ENCODE results near the gene HSBP1. TPM values are rescaled to one million over a fixed set of nuclear protein-coding genes. Genes with fewer than 3 reads are reported as not detected.

The HSBP1 gene
- total and polyA plus RNA-seq, 2 of the 4 experiments (the other 2 are of a cell fraction) = 8.8 to 65.2 TPM

GRCh38 chr16:83804366-83804765 is 3.4 kb upstream of the HSBP1 start:
- dilution Hi-C loops (cut with HindIII; ENCODE audit: low sequenced_read_pairs, unreplicated experiment) = no loop called here
- WGBS, 2 experiments (ENCODE audit: extremely low coverage in 2 of 2, insufficient read length in 1 of 2) = 100% methylated on average over 1 of the region's 5 CpGs; no CpG with 5 or more reads in 1 of the 2 experiments

More at GRCh38 chr16:83804366-83804765, 3.4 kb upstream of the HSBP1 start:
- Histone ChIP-seq H3K4me2 (ENCODE audit: low read depth, low read length) (no peak overlapping the region), H4K8ac (ENCODE audit: low read depth in 2 of 2, low read length in 2 of 2) (no peak overlapping the region), H3K27ac (ENCODE audit: insufficient read depth, low read length) (no peak overlapping the region), H3K79me1 (ENCODE audit: low read depth in 1 of 2, low read length in 2 of 2) (peaks cover 10% of the 10 kb centered on the region in 2 experiments), H2AK9ac (replicated peaks; ENCODE audit: low read depth, low read length, poor library complexity) (no peak overlapping the region), H3K4me1 (ENCODE audit: control insufficient read depth, insufficient read depth, low read length) (peaks cover 12% of the 10 kb centered on the region), H2BK20ac (ENCODE audit: low read depth, low read length) (no peak overlapping the region), H3K23ac (ENCODE audit: low read depth, low read length) (no peak overlapping the region), H3K56ac (ENCODE audit: extremely low read depth, insufficient read depth, low read length) (no peak overlapping the region), H3K18ac (ENCODE audit: low read depth, low read length) (no peak overlapping the region), H4K91ac (ENCODE audit: insufficient read depth, low read depth, low read length) (no peak overlapping the region), H2BK5ac (ENCODE audit: low read depth, low read length, poor library complexity, severe bottlenecking) (no peak overlapping the region), H4K5ac (ENCODE audit: low read depth, low read length) (no peak overlapping the region), H3K27me3 (ENCODE audit: control insufficient read depth, insufficient read depth, low read length) (no peaks in the 10 kb centered on the region), H3K36me3 (ENCODE audit: control insufficient read depth, insufficient read depth, low read length) (no peaks in the 10 kb centered on the region), H2AK5ac (ENCODE audit: low read depth, low read length) (no peak overlapping the region), H2BK15ac (ENCODE audit: low read depth, low read length) (no peak overlapping the region), H3K4me3 (ENCODE audit: insufficient read depth, low read depth, low read length) (no peak overlapping the region), H2AFZ (replicated peaks; ENCODE audit: low read length, poor library complexity) (no peak overlapping the region), H3K14ac (replicated peaks; ENCODE audit: low read depth, low read length) (no peak overlapping the region), H3K4ac (ENCODE audit: low read depth, low read length) (no peak overlapping the region), H4K20me1 (ENCODE audit: insufficient read depth, low read length) (peaks cover 9% of the 10 kb centered on the region; the same call in 1 of the 2 replicates), H2BK120ac (ENCODE audit: low read depth, low read length) (no peak overlapping the region), H3K9ac (ENCODE audit: low read depth, low read length) (no peak overlapping the region), H3K9me1 (ENCODE audit: insufficient read depth, low read length) (peaks cover 5% of the 10 kb centered on the region), H3K9me3 (ENCODE audit: control insufficient read depth, insufficient read depth, low read length) (no peaks in the 10 kb centered on the region)
- no TSS peak for BruUV-seq (replicated peaks)
- intact Hi-C loops (cut with micrococcal nuclease) (no loop called here), in situ Hi-C loops (cut with MboI; ENCODE audit: low sequenced_read_pairs) (no loop called here)
- CTCF ChIA-PET = no interaction called here
- TF ChIP-seq RAD21 (IDR thresholded peaks at IDR 0.05; ENCODE audit: low read length) (no peak), USF2 (IDR thresholded peaks at IDR 0.05; ENCODE audit: low read depth, low read length) (no peak), MAZ (IDR thresholded peaks at IDR 0.05; ENCODE audit: borderline replicate concordance, low read depth, low read length) (no peak), MXI1 (IDR thresholded peaks at IDR 0.05; ENCODE audit: borderline replicate concordance, low read depth, low read length) (no peak), CEBPB (IDR thresholded peaks at IDR 0.05; ENCODE audit: low read depth, low read length) (no peak), SMC3 (IDR thresholded peaks at IDR 0.05; ENCODE audit: low read depth, low read length) (no peak), NFE2L2 (IDR thresholded peaks at IDR 0.05; ENCODE audit: low read depth, low read length) (no peak), POLR2A (IDR thresholded peaks at IDR 0.05; ENCODE audit: low read depth, low read length) (no peak), CHD1 (IDR thresholded peaks at IDR 0.05; ENCODE audit: low read depth, low read length) (no peak), RFX5 (IDR thresholded peaks at IDR 0.05; ENCODE audit: low read depth, low read length) (no peak), MAFK (IDR thresholded peaks at IDR 0.05; ENCODE audit: low read depth, low read length) (no peak), FOS (IDR thresholded peaks at IDR 0.05; ENCODE audit: low read depth, low read length) (no peak)
- TF ChIP-seq, protein P1, sequence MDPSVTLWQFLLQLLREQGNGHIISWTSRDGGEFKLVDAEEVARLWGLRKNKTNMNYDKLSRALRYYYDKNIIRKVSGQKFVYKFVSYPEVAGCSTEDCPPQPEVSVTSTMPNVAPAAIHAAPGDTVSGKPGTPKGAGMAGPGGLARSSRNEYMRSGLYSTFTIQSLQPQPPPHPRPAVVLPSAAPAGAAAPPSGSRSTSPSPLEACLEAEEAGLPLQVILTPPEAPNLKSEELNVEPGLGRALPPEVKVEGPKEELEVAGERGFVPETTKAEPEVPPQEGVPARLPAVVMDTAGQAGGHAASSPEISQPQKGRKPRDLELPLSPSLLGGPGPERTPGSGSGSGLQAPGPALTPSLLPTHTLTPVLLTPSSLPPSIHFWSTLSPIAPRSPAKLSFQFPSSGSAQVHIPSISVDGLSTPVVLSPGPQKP (IDR thresholded peaks at IDR 0.05; ENCODE audit: borderline replicate concordance, low read depth, low read length) = no peak
- DNase-seq (no peak), ATAC-seq (ENCODE audit: low read depth) (no peak)
- POLR2A ChIA-PET (ENCODE audit: unreplicated experiment) = no interaction called here
